Astrocyte (in vitro differentiated cells and primary cell): ENCODE results near the gene ULBP1. TPM values are rescaled to one million over a fixed set of nuclear protein-coding genes. Genes with fewer than 3 reads are reported as not detected.
"Not testable (repeated sequence)": the region's sequence is repeated elsewhere in the genome, so short reads cannot be mapped to it uniquely, and the experiment has no call there.

ENCODE experiments used
- DNase-seq: peaks from one replicate; pipeline ENCODE4 v3.0.0-alpha.2; 2010; ENCODE audit warnings: low read depth
- FAIRE-seq: peaks from 2 replicates; lab custom pipeline; 2011; peaks lifted over from hg19 to GRCh38; lab: Jason Lieb, UNC
- H2AFZ ChIP-seq: 2 replicates; pipeline ENCODE4 v1.6.0; 2012; ENCODE audit warnings: low read depth, low read length, inconsistent platforms
- H3K27ac ChIP-seq: 2 replicates; pipeline ENCODE4 v1.5.1; 2011; ENCODE audit warnings: low read depth, low read length, inconsistent platforms
- H3K27me3 ChIP-seq: 2 replicates; pipeline ENCODE4 v1.6.0; 2011; ENCODE audit warnings: low read length, inconsistent platforms; ENCODE audit not compliant: insufficient read depth
- H3K36me3 ChIP-seq: 2 replicates; pipeline ENCODE4 v1.5.1; 2011; ENCODE audit warnings: low read length, inconsistent platforms; ENCODE audit not compliant: insufficient read depth
- H3K4me1 ChIP-seq: 2 replicates; pipeline ENCODE4 v1.5.1; 2011; ENCODE audit warnings: low read length, inconsistent platforms; ENCODE audit not compliant: insufficient read depth
- H3K4me2 ChIP-seq: 2 replicates; pipeline ENCODE4 v1.6.0; 2012; ENCODE audit warnings: low read length, inconsistent platforms
- H3K4me3 ChIP-seq: 2 replicates; pipeline ENCODE4 v1.5.1; 2011; ENCODE audit warnings: low read depth, mild to moderate bottlenecking, low read length, inconsistent platforms; ENCODE audit not compliant: insufficient read depth
- H3K79me2 ChIP-seq: 2 replicates; pipeline ENCODE4 v1.6.0; 2012; ENCODE audit warnings: mild to moderate bottlenecking, low read length, inconsistent platforms; ENCODE audit not compliant: insufficient read depth
- H3K9ac ChIP-seq: 2 replicates; pipeline ENCODE4 v1.6.0; 2012; ENCODE audit warnings: mild to moderate bottlenecking, low read length, inconsistent platforms
- H3K9me3 ChIP-seq: 2 replicates; pipeline ENCODE4 v1.5.1; 2012; ENCODE audit warnings: low read depth, mild to moderate bottlenecking, low read length, inconsistent platforms; ENCODE audit not compliant: insufficient read depth
- H4K20me1 ChIP-seq: 2 replicates; pipeline ENCODE4 v1.6.0; 2012; ENCODE audit warnings: low read length, inconsistent platforms; ENCODE audit not compliant: insufficient read depth
- H3K27ac Mint-ChIP-seq: one replicate; pipeline ENCODE4 v1.8.0; 2021; ENCODE audit warnings: mild to moderate bottlenecking, mixed read lengths; ENCODE audit not compliant: unreplicated experiment
- H3K27me3 Mint-ChIP-seq: one replicate; pipeline ENCODE4 v1.8.0; 2021; ENCODE audit warnings: low read depth, mixed read lengths; ENCODE audit not compliant: unreplicated experiment
- H3K36me3 Mint-ChIP-seq: one replicate; pipeline ENCODE4 v1.8.0; 2021; ENCODE audit warnings: low read depth, mixed read lengths; ENCODE audit not compliant: unreplicated experiment
- H3K4me1 Mint-ChIP-seq: one replicate; pipeline ENCODE4 v1.8.0; 2021; ENCODE audit warnings: low read depth, mixed read lengths; ENCODE audit not compliant: unreplicated experiment
- H3K4me3 Mint-ChIP-seq: one replicate; pipeline ENCODE4 v1.8.0; 2021; ENCODE audit warnings: mild to moderate bottlenecking, moderate library complexity, mixed read lengths; ENCODE audit not compliant: unreplicated experiment
- H3K9me3 Mint-ChIP-seq: one replicate; pipeline ENCODE4 v1.8.0; 2021; ENCODE audit warnings: mild to moderate bottlenecking, mixed read lengths; ENCODE audit not compliant: unreplicated experiment
- EZH2 ChIP-seq: IDR thresholded peaks from 2 replicates; pipeline ENCODE4 v1.6.1; 2012; ENCODE audit warnings: mild to moderate bottlenecking, low read length, inconsistent platforms; ENCODE audit not compliant: insufficient read depth
- total RNA-seq: library from RNA; stranded (reverse); gene quantifications from 2 replicates; pipeline ENCODE4 v1.2.1, GENCODE V29; 2021
- TF ChIP-seq, protein P1 (sequence below): IDR thresholded peaks from 2 replicates; pipeline ENCODE4 v1.5.1; 2011; ENCODE audit warnings: low read depth, mild to moderate bottlenecking, inconsistent platforms, low read length, moderate library complexity; ENCODE audit not compliant: insufficient read depth

The ULBP1 gene
- total RNA-seq, 1 donor from 2014 or later, result 7.4 TPM

DNA sequence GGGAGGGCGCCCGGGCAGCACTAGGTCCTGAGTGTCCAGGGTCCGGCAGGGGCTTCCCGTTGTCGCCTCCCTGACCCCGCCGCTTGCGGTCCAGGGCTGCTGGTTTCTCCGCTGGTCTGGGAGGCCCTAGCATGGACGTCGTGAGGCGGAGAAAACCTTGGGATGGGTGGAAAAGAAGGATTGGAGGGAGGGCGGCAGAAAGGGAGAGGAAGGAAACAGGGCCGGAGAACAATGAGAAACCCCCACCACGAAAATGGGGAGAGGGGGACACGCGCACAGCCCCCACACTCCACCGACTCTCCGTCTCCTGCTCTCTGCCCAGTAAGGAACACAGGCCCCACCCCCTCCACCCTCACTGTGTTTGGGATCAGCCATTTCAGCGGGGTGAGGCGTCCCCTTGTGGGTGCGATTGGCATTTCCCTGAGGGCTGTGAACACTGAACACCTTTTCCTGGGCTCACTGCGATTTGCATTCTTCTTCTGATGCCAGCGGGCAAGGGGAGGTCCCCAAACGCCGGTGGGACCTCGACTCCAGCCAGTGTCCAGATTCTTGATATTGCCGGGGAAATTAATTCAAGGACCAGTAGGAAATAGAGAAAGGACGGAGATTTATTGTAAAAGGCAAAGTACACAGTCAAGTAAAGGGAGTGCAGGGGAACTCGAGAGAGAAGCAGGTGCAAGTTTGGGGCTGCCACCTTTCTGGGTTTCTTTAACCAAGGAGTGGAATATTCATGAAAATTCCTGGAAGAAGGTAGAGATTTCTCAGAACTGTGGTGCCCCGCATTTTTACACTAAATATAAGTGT lies 37.6 kb upstream of the ULBP1 start:
- no peaks in the 10 kb centered on the region for H4K20me1 ChIP-seq
- H3K79me2 ChIP-seq, result no peaks in the 10 kb centered on the region
- peak overlapping the region; percentile 91 for H3K4me2 ChIP-seq
- Mint-ChIP-seq H3K27me3 (peaks cover 86% of the 10 kb centered on the region), H3K9me3 (peaks cover 18% of the 10 kb centered on the region), H3K36me3 (no peaks in the 10 kb centered on the region), H3K4me1 (peaks cover 2% of the 10 kb centered on the region), H3K27ac (no peak overlapping the region), H3K4me3 (peak overlapping the region; percentile 79)
- no peak overlapping the region for H3K27ac ChIP-seq
- H3K9me3 ChIP-seq, result no peaks in the 10 kb centered on the region
- peak overlapping the region; percentile 51 for H3K4me3 ChIP-seq
- peaks cover 24% of the 10 kb centered on the region for H3K27me3 ChIP-seq
- TF ChIP-seq EZH2, result no peak
- TF ChIP-seq, protein P1, sequence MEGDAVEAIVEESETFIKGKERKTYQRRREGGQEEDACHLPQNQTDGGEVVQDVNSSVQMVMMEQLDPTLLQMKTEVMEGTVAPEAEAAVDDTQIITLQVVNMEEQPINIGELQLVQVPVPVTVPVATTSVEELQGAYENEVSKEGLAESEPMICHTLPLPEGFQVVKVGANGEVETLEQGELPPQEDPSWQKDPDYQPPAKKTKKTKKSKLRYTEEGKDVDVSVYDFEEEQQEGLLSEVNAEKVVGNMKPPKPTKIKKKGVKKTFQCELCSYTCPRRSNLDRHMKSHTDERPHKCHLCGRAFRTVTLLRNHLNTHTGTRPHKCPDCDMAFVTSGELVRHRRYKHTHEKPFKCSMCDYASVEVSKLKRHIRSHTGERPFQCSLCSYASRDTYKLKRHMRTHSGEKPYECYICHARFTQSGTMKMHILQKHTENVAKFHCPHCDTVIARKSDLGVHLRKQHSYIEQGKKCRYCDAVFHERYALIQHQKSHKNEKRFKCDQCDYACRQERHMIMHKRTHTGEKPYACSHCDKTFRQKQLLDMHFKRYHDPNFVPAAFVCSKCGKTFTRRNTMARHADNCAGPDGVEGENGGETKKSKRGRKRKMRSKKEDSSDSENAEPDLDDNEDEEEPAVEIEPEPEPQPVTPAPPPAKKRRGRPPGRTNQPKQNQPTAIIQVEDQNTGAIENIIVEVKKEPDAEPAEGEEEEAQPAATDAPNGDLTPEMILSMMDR, result peak; percentile 81
- FAIRE-seq, result no peak
- peak; percentile 52 for DNase-seq
- H3K36me3 ChIP-seq, result no peaks in the 10 kb centered on the region
- H3K9ac ChIP-seq, result peak overlapping the region; percentile 72
- H3K4me1 ChIP-seq, result peaks cover 12% of the 10 kb centered on the region
- H2AFZ ChIP-seq, result peak overlapping the region; percentile 94

DNA sequence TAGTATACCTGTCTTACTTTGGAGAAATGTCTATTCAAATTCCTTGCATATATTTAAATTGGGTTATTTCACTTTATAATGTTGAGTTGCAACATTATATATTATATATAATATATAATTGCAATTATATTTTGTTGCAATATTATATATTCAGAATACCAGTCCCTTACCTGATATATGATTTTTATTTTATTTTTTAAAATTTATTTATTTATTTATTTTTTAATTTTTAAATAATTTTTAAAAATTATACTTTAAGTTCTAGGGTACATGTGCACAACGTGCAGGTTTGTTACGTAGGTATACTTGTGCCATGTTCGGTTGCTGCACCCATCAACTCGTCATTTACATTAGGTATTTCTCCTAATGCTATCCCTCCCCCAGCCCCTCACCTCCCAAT lies 36.7 kb upstream of the ULBP1 start:
- not testable (repeated sequence) for H3K27ac Mint-ChIP-seq, FAIRE-seq, DNase-seq, H3K4me3 ChIP-seq, H3K9ac ChIP-seq, H3K9me3 ChIP-seq, H3K4me1 Mint-ChIP-seq, H3K79me2 ChIP-seq, H3K36me3 ChIP-seq, H3K36me3 Mint-ChIP-seq, H3K27ac ChIP-seq, H3K4me2 ChIP-seq, H3K4me3 Mint-ChIP-seq, H4K20me1 ChIP-seq, H2AFZ ChIP-seq
- peaks cover 18% of the 10 kb centered on the region for H3K9me3 Mint-ChIP-seq
- H3K27me3 Mint-ChIP-seq, result peaks cover 85% of the 10 kb centered on the region
- Histone ChIP-seq H3K27me3 (peaks cover 28% of the 10 kb centered on the region), H3K4me1 (peaks cover 12% of the 10 kb centered on the region)

DNA sequence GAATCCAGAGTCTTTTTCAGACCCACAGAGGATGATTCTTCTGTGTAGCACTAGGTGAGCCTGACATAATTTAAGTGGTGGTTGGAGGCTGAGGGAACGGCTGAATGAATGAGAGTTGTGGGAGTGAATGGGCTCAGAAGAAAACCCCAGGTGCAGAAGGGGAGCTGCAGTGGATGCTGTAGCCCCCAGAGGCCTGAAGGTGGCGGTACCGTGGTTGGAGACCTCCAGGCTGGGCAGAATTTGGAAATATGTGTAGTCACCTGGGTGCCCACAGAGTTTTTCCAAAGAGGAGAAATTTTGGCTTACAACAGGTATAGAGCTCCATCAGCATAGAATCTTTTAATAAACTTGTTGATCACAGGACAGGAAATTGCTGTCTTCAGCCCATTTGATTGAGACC lies 34.3 kb upstream of the ULBP1 start:
- peaks cover 81% of the 10 kb centered on the region for H3K27me3 Mint-ChIP-seq
- Histone ChIP-seq H3K4me1 (peaks cover 7% of the 10 kb centered on the region), H3K9ac (no peak overlapping the region), H3K4me2 (no peak overlapping the region), H3K36me3 (no peaks in the 10 kb centered on the region), H3K79me2 (no peaks in the 10 kb centered on the region), H4K20me1 (no peaks in the 10 kb centered on the region), H3K27ac (no peak overlapping the region), H3K9me3 (no peaks in the 10 kb centered on the region), H2AFZ (no peak overlapping the region), H3K27me3 (peaks cover 38% of the 10 kb centered on the region), H3K4me3 (no peak overlapping the region)
- H3K27ac Mint-ChIP-seq, result no peak overlapping the region
- FAIRE-seq (no peak), DNase-seq (no peak)
- TF ChIP-seq, protein P1, result peak; percentile 45
- TF ChIP-seq EZH2, result no peak
- H3K36me3 Mint-ChIP-seq, result no peaks in the 10 kb centered on the region
- peaks cover 9% of the 10 kb centered on the region for H3K9me3 Mint-ChIP-seq
- no peaks in the 10 kb centered on the region for H3K4me1 Mint-ChIP-seq
- H3K4me3 Mint-ChIP-seq, result no peak overlapping the region
